Transverse colon (tissue), 4 donors: ENCODE measurements around the gene TTC4. TPM values are rescaled to one million over a fixed set of nuclear protein-coding genes. Genes with fewer than 3 reads are reported as not detected.

ENCODE experiments used
- DNase-seq: peaks from one replicate; pipeline ENCODE4 v3.0.0-alpha.2; 2019
- H3K27ac ChIP-seq, 4 donors: fragments of 200-600 bp; sonication (generic); 2 replicates each; pipeline ENCODE4 v1.5.1; 2016 to 2018; ENCODE audit warnings: inconsistent platforms in 4 of 4
- H3K27me3 ChIP-seq: fragments of 200-600 bp; sonication (generic); 2 replicates; pipeline ENCODE4 v1.5.1; 2017; ENCODE audit warnings: inconsistent platforms
- H3K36me3 ChIP-seq, 4 donors: fragments of 200-600 bp; sonication (generic); 2 replicates each; pipeline ENCODE4 v1.5.1; 2017 to 2019; ENCODE audit warnings: inconsistent platforms in 4 of 4
- H3K4me1 ChIP-seq, 4 donors: fragments of 200-600 bp; sonication (generic); 2 replicates each; pipeline ENCODE4 v1.5.1; 2017 to 2020; ENCODE audit warnings: inconsistent platforms in 4 of 4
- H3K4me3 ChIP-seq, 4 donors: fragments of 200-600 bp; sonication (generic); 1 replicate in 1 of 4; 2 replicates in 3 of 4; pipeline versions ENCODE4 v1.5.1 to v1.6.1; 2017 to 2019; ENCODE audit warnings: inconsistent platforms in 4 of 4
- H3K9me3 ChIP-seq, 2 donors: fragments of 200-600 bp; sonication (generic); 2 replicates each; pipeline ENCODE4 v1.5.1; 2017 to 2019; ENCODE audit warnings: inconsistent platforms in 2 of 2
- EP300 ChIP-seq: sonication (generic); formaldehyde crosslinking; IDR thresholded peaks from one replicate; pipeline ENCODE4 v1.6.1; 2017; ENCODE audit warnings: antibody characterized with exemption, low read depth
- POLR2A ChIP-seq: fragments of 450-650 bp; IDR thresholded peaks from one replicate; pipeline ENCODE4 v1.6.1; 2016; ENCODE audit warnings: antibody characterized with exemption, mild to moderate bottlenecking, moderate library complexity
- POLR2AphosphoS5 ChIP-seq, 3 donors: sonication (generic); formaldehyde crosslinking; IDR thresholded peaks; one replicate each; pipeline ENCODE4 v1.6.1; 2016; ENCODE audit warnings: antibody characterized with exemption in 3 of 3
- WGBS, 2 donors: methylation state at CpG; one replicate each; pipeline ENCODE4 v1.1.5; 2018; ENCODE audit warnings: low coverage in 1 of 2; 5-methylcytosine and 5-hydroxymethylcytosine counted together
- in situ Hi-C, 4 donors: fragments of 200-750 bp; cut with MboI; loops; one replicate each; pipeline versions ENCODE4 v1.15.0 to v1.15.1; 2017; ENCODE audit warnings: low sequenced_read_pairs in 3 of 4, low pct_ligation_motif_present in 1 of 4, low pct_unique_long_range_greater_than_20kb in 1 of 4
- intact Hi-C: fragments of 100-400 bp; cut with DNase I; formaldehyde crosslinking; loops from one replicate; pipeline ENCODE4 v1.15.1; 2023; ENCODE audit warnings: low total_unique reads
- total RNA-seq, 4 donors: library from RNA; depleted of rRNA; stranded (reverse); fragments of >200 nt; gene quantifications; one replicate each; pipeline ENCODE4 v1.1.0, GENCODE V29; 2016
- TF ChIP-seq, protein P1 (sequence below), 5 experiments: fragments of 200-600 bp in 3 of 5; fragments of 450-650 bp in 2 of 5; sonication (generic) in 3 of 5; IDR thresholded peaks; 1 replicate in 2 of 5; 2 replicates in 3 of 5; pipeline ENCODE4 v1.5.1; 2016 to 2017; ENCODE audit warnings: antibody characterized with exemption in 5 of 5, inconsistent platforms in 3 of 5, mild to moderate bottlenecking in 2 of 5, moderate library complexity in 1 of 5

The TTC4 gene
- total RNA-seq, 4 donors from 2014 or later: 1.8 to 33.7 (median 15.2) TPM

DNA sequence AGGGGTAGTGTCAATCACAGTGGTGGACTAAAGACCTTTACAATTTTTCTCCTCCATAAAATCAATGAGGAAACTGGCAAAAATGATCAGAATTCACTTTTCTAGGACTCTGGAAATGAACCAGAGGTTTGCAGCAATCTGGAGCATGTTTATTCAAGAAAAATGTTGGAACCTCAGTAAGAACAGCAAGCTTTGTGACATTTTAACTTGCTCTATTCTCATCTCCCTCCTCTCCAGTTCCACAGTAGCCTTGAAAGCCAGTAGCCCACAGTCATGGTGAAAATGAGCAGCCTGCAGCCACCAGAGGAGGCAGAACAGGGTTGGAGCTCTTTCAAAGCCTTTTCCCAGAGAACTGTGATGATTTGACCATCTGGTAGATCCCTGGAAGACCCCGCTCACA is 9.1 kb downstream of the TTC4 start:
- 100% methylated on average over 1 of the region's 1 CpG for WGBS, 2 donors
- intact Hi-C loops: no loop called here
- in situ Hi-C loops: no loop called here

DNA sequence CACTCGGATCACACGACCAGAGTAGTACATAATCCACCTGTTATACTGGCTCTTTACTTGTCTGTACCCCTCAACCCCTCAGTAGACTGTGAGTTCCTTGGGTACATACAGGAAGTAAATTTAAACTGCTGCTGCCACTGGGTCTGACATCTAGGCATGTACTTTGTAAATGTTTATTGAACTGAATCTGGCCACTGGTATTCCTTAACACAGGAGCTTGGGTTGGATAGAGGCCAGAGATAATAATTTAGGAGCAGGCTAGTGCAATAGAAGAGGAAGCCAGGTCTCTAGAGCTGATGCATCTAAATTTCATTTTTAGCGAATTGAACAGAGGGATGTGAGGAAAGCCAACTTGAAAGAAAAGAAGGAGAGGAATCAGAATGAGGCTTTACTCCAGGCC is 12.4 kb downstream of the TTC4 start:
- TF ChIP-seq EP300 (no peak), POLR2A (no peak), POLR2AphosphoS5 (IDR thresholded peaks at IDR 0.05) (no peak)
- TF ChIP-seq, protein P1, sequence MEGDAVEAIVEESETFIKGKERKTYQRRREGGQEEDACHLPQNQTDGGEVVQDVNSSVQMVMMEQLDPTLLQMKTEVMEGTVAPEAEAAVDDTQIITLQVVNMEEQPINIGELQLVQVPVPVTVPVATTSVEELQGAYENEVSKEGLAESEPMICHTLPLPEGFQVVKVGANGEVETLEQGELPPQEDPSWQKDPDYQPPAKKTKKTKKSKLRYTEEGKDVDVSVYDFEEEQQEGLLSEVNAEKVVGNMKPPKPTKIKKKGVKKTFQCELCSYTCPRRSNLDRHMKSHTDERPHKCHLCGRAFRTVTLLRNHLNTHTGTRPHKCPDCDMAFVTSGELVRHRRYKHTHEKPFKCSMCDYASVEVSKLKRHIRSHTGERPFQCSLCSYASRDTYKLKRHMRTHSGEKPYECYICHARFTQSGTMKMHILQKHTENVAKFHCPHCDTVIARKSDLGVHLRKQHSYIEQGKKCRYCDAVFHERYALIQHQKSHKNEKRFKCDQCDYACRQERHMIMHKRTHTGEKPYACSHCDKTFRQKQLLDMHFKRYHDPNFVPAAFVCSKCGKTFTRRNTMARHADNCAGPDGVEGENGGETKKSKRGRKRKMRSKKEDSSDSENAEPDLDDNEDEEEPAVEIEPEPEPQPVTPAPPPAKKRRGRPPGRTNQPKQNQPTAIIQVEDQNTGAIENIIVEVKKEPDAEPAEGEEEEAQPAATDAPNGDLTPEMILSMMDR (IDR thresholded peaks at IDR 0.05): no peak
- DNase-seq: no peak
- in situ Hi-C loops: no loop called here
- H3K27ac ChIP-seq: no peak overlapping the region
- H3K36me3 ChIP-seq: peaks cover 0 to 65% (median 27%) of the 10 kb centered on the region in 4 donors
- intact Hi-C loops: no loop called here
- 56 to 58% methylated on average over 2 to 3 of the region's 3 CpGs for WGBS, 2 donors
- no peaks in the 10 kb centered on the region for H3K27me3 ChIP-seq
- H3K9me3 ChIP-seq: no peaks in the 10 kb centered on the region
- peaks cover 0 to 3% (median 0%) of the 10 kb centered on the region in 4 donors for H3K4me1 ChIP-seq
- no peak overlapping the region for H3K4me3 ChIP-seq

More for the DNA sequence above, 9.1 kb downstream of the TTC4 start:
- Histone ChIP-seq H3K27me3 (no peaks in the 10 kb centered on the region), H3K27ac (no peak overlapping the region), H3K4me1 (peaks cover 0 to 3% (median 0%) of the 10 kb centered on the region in 4 donors), H3K9me3 (no peaks in the 10 kb centered on the region), H3K4me3 (no peak overlapping the region), H3K36me3 (peaks cover 0 to 58% (median 23%) of the 10 kb centered on the region in 4 donors)
- TF ChIP-seq EP300 (no peak), POLR2A (no peak), POLR2AphosphoS5 (IDR thresholded peaks at IDR 0.05) (no peak)
- TF ChIP-seq, protein P1 (IDR thresholded peaks at IDR 0.05): no peak
- DNase-seq: no peak

DNA sequence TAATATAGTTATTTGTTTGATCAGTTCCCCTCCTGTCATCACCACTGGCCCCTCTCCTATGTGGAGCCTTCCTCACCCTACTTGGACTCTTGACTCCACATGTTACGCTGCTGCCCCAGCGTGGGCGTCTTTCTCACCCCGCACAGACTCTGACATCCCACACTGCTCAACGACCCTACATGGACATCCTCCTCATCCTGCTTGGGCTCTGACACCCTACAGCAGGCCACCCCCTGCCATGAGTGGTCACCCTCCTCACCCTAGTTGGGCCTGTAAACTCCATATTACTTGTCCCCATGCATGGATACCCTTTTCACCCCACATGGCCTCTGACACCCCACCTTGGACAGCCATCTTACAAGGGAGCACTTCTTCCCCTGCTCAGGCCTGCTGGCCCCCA is 21.0 kb downstream of the TTC4 start:
- no peak for DNase-seq
- H3K4me1 ChIP-seq: no peaks in the 10 kb centered on the region
- no peaks in the 10 kb centered on the region for H3K9me3 ChIP-seq
- peaks cover 0 to 68% (median 33%) of the 10 kb centered on the region in 4 donors for H3K36me3 ChIP-seq
- WGBS, 2 donors: 89 to 93% methylated on average over 3 to 5 of the region's 5 CpGs
- no peaks in the 10 kb centered on the region for H3K27me3 ChIP-seq
- no peak overlapping the region for H3K4me3 ChIP-seq
- H3K27ac ChIP-seq: no peak overlapping the region
- in situ Hi-C loops: no loop called here
- TF ChIP-seq POLR2A (no peak), EP300 (no peak), POLR2AphosphoS5 (IDR thresholded peaks at IDR 0.05) (no peak)
- TF ChIP-seq, protein P1 (IDR thresholded peaks at IDR 0.05): no peak
- intact Hi-C loops: no loop called here

DNA sequence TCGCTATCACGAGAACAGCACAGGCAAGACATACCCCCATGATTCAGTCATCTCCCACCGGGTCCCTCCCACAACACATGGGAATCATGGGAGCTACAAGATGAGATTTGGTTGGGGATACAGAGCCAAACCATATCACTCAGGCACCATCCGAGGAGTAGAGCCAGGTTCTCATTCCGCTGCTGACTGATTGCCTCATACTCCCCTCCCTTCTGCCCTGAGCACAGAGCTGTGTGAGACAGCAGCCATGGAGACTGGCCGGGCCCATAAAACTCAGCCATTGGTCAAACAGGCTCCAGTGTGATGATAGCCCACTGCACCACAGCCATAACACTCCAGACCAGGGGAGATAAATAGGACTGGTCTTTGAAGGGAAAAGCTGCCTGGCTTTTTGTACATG is 22.6 kb downstream of the TTC4 start:
- in situ Hi-C loops: no loop called here

More for the DNA sequence above, 22.6 kb downstream of the TTC4 start:
- DNase-seq: no peak
- intact Hi-C loops: no loop called here
- H3K36me3 ChIP-seq: peaks cover 0 to 62% (median 27%) of the 10 kb centered on the region in 4 donors
- 93% methylated on average over 6 of the region's 6 CpGs; no CpG with 5 or more reads in 1 of the 2 donors for WGBS, 2 donors
- H3K4me3 ChIP-seq: no peak overlapping the region
- H3K27ac ChIP-seq: no peak overlapping the region
- H3K4me1 ChIP-seq: no peaks in the 10 kb centered on the region
- H3K9me3 ChIP-seq: no peaks in the 10 kb centered on the region
- TF ChIP-seq POLR2A: no peak
- no peak for TF ChIP-seq EP300
- TF ChIP-seq POLR2AphosphoS5 (IDR thresholded peaks at IDR 0.05): no peak
- TF ChIP-seq, protein P1 (IDR thresholded peaks at IDR 0.05): no peak
- no peaks in the 10 kb centered on the region for H3K27me3 ChIP-seq
